Stomach (tissue), 4 donors: Measurements from ENCODE around the gene R3HDM1.
"Not testable (repeated sequence)": the region's sequence is repeated elsewhere in the genome, so short reads cannot be mapped to it uniquely, and the experiment has no call there.

Experiments
- POLR2AphosphoS5 ChIP-seq, 3 donors: sonication (generic); formaldehyde crosslinking; IDR thresholded peaks; one replicate each; pipeline ENCODE4 v1.6.1; 2016; ENCODE audit warnings: antibody characterized with exemption in 3 of 3
- TF ChIP-seq, protein P1 (sequence below), 7 experiments: fragments of 450-650 bp in 4 of 7; fragments of 200-600 bp in 3 of 7; sonication (generic) in 3 of 7; IDR thresholded peaks; one replicate each; pipeline ENCODE4 v1.5.1; 2016 to 2019; ENCODE audit warnings: antibody characterized with exemption in 7 of 7, control low read depth in 2 of 7, mild to moderate bottlenecking in 1 of 7

DNA sequence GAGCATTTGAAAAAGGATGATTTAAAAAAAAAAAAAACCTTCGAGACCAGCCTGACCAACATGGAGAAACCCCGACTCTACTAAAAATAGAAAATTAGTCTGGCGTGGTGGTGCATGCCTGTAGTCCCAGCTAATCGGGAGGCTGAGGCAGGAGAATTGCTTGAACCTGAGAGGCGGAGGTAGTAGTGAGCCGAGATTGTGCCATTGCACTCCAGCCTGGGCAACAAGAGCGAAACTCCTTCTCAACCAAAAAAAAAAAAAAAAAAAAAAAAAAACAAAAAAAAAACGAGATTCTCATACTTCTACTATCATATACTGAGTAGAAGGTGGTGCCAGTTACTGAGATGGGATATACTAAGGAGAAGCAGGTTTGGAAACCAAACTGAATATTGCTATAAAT, 98.8 kb downstream of the R3HDM1 start:
- TF ChIP-seq, protein P1, sequence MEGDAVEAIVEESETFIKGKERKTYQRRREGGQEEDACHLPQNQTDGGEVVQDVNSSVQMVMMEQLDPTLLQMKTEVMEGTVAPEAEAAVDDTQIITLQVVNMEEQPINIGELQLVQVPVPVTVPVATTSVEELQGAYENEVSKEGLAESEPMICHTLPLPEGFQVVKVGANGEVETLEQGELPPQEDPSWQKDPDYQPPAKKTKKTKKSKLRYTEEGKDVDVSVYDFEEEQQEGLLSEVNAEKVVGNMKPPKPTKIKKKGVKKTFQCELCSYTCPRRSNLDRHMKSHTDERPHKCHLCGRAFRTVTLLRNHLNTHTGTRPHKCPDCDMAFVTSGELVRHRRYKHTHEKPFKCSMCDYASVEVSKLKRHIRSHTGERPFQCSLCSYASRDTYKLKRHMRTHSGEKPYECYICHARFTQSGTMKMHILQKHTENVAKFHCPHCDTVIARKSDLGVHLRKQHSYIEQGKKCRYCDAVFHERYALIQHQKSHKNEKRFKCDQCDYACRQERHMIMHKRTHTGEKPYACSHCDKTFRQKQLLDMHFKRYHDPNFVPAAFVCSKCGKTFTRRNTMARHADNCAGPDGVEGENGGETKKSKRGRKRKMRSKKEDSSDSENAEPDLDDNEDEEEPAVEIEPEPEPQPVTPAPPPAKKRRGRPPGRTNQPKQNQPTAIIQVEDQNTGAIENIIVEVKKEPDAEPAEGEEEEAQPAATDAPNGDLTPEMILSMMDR (IDR thresholded peaks at IDR 0.05), result not testable (repeated sequence)
- TF ChIP-seq POLR2AphosphoS5 (IDR thresholded peaks at IDR 0.05), result not testable (repeated sequence)
